ENCODE measurements around the gene PIGN.

Gene PIGN

GRCh38 chr18:62018759-62019041 is 168.2 kb downstream of the PIGN start:
- DNase-seq (ENCODE audit: low spot score): no peak
- in situ Hi-C loops (cut with MboI; ENCODE audit: low pct_unique_long_range_greater_than_20kb, low sequenced_read_pairs, unreplicated experiment): no loop called here
- TF ChIP-seq CTCF (IDR thresholded peaks at IDR 0.05; ENCODE audit: extremely low read depth, insufficient read depth, missing control alignments): no peak

- in situ Hi-C loops (cut with MboI; ENCODE audit: low pct_unique_long_range_greater_than_20kb, low sequenced_read_pairs, unreplicated experiment): no loop called here
- no peak for DNase-seq (ENCODE audit: low spot score)
- no peak for TF ChIP-seq CTCF (IDR thresholded peaks at IDR 0.05; ENCODE audit: extremely low read depth, insufficient read depth, missing control alignments)
These were observed 168.7 kb downstream of the PIGN start for GRCh38 chr18:62018034-62018758.

GRCh38 chr18:62017618-62018017 is 169.2 kb downstream of the PIGN start:
- TF ChIP-seq CTCF (IDR thresholded peaks at IDR 0.05; ENCODE audit: extremely low read depth, insufficient read depth, missing control alignments): no peak
- in situ Hi-C loops (cut with MboI; ENCODE audit: low pct_unique_long_range_greater_than_20kb, low sequenced_read_pairs, unreplicated experiment): no loop called here
- DNase-seq (ENCODE audit: low spot score): no peak

GRCh38 chr18:62011416-62011815 is 175.4 kb downstream of the PIGN start:
- no peak for TF ChIP-seq CTCF (IDR thresholded peaks at IDR 0.05; ENCODE audit: extremely low read depth, insufficient read depth, missing control alignments)
- in situ Hi-C loops (cut with MboI; ENCODE audit: low pct_unique_long_range_greater_than_20kb, low sequenced_read_pairs, unreplicated experiment): no loop called here
- no peak for DNase-seq (ENCODE audit: low spot score)

- in situ Hi-C loops (cut with MboI; ENCODE audit: low pct_unique_long_range_greater_than_20kb, low sequenced_read_pairs, unreplicated experiment): no loop called here
- no peak for DNase-seq (ENCODE audit: low spot score)
These were observed 177.3 kb downstream of the PIGN start for GRCh38 chr18:62009521-62009920.

GRCh38 chr18:62001396-62001795 is 185.5 kb downstream of the PIGN start:
- in situ Hi-C loops (cut with MboI; ENCODE audit: low pct_unique_long_range_greater_than_20kb, low sequenced_read_pairs, unreplicated experiment): no loop called here
- no peak for DNase-seq (ENCODE audit: low spot score)
- TF ChIP-seq CTCF (IDR thresholded peaks at IDR 0.05; ENCODE audit: extremely low read depth, insufficient read depth, missing control alignments): no peak

More at GRCh38 chr18:62009521-62009920, 177.3 kb downstream of the PIGN start:
- no peak for TF ChIP-seq CTCF (IDR thresholded peaks at IDR 0.05; ENCODE audit: extremely low read depth, insufficient read depth, missing control alignments)

All from GM13977 (cell line).